NOMO-1 treated with dmso at 0.1 percent for 144 hours (cell line): ENCODE measurements around the gene PTPRD.

Experiments
- DNase-seq: peaks from one replicate; lab custom pipeline; 2025; ENCODE audit not compliant: unreplicated experiment; lab: John Stamatoyannopoulos, UW

Gene PTPRD

DNA sequence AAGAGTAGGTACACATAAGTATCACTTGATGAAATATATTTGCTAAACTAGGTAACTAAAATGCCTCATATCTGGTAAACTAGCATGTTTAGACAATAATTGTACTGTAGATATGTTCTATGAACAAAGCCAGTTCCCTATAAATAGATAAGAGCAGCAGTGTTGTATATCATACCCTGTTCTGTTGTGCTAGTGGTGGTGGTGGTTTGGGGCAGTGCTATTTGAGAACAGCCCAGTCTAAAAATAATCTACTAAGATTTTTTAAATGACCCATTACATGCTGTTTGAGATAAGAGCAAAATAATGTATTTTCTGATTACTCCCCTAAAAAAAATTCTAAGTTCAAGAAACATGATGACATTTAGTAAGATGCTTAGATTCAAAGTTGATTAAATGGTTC, 1984.0 kb downstream of the PTPRD start:
- DNase-seq, result no peak

DNA sequence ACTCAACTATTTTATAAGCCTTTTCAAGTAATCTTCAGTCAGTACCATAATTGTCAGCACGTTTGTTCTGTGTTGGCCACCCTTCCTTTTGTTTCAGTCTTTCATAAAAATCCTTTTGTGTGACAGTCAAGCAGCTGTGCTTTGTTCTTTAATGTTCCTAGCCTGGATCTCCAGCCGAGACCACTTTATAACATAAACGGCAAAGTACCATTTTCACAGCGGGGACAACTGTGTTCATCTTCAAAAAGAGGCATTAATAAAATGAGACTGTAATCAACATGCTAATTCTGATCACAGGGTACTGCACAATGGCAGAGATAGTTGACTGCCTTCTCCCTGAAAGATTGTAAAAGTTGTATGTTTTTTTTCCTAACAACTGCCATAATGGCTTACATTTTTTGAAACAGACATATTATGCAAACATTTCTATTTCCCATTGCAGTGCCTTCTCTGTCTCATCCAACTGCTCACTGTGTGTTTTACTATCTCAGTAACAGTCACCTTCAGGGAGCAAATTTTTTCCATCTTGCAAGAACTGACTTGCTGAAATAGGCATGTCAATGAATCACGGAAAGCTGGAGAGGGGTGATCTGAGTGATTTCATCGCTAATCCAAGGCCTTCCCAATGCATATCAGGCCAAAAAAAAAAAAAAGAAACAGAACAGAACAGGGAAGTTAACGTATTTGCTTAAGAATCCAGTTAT, 1984.7 kb downstream of the PTPRD start:
- DNase-seq, result no peak

DNA sequence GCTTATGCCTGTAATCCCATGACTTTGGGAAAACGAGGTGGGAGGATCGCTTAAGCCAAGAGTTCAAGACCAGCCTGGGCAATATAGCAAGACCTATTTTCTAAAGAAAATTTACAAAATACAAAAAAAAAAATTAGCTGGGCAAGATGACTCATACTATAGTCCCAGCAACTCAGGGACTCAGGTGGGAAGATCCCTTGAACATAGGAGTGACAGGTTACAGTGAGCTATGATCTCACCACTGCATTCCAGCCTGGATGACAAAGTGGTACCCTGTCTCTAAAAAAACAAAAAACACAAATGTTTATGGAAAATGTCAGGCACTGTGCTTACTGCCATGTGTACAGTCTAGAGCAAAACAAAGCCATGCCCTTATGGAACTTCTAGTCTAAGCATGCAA, 1989.9 kb downstream of the PTPRD start:
- no peak for DNase-seq

DNA sequence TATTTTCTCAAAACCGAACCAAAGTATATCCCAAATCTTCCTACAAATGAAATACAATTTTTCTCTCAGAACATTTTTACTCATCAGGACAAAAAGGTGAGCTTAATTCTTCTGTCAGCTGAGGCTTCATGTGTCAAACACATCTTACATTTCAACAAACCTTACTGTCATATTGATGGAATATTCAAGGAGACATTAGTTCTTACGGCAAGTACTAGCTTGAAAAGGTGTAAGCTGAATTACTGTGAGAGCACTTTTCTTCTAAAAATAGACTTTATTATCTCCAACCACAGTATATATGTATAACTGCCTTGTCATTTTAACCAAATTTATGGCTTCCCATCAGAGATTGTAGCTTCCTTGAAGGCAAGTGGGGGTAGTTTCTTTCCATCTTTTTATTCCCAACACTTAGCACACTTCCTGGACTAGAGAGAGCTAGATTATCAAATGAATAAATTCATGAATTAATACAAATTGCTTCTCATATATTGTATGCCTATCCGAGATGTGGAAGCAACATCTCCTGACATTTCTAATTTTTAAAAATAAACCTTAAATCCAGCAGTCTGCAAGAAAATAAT, 1990.5 kb downstream of the PTPRD start:
- no peak for DNase-seq

DNA sequence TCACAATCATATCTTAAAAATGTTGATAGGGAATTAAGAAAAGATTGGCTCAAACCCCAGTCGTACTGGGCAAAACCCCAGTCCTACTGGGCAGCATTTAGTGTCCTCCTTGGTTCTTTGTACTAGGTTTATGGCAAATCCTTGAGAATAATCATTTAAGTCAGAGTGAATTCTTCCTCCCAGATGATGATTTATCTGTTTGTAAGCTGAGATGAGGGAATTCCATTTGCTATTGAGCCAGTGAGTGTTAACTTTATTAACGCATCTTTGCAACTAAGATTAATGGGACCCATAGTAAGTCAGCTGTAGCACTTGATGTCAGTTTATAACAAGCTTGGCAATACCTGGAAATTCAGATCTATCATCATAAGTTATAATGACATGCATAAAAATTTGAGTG, 1991.4 kb downstream of the PTPRD start:
- no peak for DNase-seq

DNA sequence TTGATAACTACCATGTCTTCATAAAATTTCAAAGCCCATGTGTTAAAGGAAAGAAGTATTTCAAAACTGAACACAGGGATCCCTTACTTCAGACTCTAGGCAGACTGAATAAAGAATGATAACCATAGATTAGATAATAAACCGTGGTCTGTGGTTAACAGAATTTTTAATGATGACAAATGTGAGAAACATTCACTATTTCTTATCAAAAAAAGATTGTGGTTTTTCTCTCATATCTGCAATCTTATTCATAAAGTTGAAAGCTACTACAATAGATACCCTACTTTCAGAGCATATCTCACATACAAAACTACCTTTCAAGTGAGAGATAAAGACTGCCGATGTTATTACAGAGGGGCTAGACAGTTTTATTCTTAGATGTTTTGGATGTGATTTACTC, 1996.4 kb downstream of the PTPRD start:
- no peak for DNase-seq

DNA sequence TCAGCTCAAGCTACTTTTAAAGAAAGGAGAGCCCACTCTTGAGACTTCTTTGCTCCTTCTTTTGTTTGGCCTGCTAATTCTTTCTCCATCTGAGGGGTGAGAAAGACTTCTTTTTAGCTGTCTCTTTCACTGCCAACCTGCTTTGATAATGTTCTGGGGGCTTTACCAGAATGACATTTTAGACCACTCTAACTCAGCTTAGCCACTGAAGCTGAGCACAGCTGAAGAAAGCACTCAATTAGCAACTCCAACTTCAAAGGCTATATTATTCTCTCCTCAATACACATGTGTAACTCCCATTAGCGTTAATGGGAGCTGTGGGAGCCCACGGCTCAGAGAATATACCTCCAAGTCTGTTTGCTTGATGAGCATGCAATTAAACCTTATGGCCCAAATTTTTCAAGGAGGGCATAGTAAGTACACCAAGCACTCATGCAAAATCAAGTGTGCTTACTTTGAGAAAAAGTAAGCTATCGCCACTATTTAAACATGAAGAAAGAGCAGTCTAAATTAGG, 1997.8 kb downstream of the PTPRD start:
- DNase-seq, result no peak

DNA sequence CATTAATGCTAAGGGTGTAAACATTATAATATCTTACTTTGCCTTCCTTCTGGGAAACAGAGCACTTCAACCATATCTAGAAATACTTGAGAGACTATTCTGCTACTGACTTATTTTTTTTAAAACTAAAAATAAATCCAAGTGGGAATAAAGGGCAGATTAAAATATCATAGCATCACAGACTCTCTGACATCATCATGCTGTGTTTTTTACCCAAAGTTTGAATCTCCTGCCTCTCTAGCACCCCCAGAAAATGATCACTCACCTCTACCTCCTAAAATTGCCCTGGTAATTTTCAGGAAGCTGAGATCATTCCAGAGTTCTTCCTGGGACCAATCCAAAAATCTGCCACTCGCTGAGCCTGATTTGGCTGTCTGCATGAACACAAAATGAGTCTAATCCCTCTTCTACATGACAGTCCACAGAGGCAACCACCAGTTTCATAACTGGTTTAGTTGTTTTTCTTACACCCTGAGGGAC, 1999.4 kb downstream of the PTPRD start:
- DNase-seq, result no peak

DNA sequence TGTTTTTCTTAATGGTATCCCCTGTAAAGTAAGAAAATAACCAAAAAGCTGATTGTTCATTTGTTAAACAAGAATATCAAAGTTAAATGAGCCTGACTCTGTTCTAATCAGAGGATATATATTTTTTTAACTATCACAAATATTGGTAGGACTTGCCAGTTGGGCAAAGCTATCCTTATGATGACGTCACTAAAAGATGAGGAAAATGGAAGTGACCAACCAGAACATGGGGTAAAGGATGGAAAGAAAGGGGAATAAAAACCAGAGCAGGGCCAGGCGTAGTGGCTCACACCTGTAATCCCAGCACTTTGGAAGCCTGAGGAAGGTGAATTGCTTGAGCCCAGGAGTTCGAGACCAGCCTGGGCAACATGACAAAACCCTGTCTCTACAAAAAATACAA, 2001.6 kb downstream of the PTPRD start:
- DNase-seq, result no peak

DNA sequence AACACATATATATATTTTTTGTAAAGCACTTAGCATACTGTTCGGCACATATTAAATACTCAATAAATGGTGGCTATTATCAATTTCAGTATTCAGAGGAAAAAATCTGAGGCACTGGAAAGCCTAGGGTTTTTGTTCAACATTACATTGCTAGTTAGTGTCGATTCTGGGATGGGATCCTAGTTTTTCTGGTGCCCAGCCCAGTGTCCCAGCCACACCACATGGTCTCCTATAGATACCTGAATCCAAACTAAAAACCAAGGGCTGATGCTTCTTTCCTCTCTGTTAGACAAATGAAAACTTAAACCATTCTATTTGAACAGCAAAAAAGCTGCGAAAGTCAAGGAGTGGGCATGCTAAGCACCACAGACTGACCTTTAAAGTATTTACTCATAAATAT, 2002.5 kb downstream of the PTPRD start:
- no peak for DNase-seq

DNA sequence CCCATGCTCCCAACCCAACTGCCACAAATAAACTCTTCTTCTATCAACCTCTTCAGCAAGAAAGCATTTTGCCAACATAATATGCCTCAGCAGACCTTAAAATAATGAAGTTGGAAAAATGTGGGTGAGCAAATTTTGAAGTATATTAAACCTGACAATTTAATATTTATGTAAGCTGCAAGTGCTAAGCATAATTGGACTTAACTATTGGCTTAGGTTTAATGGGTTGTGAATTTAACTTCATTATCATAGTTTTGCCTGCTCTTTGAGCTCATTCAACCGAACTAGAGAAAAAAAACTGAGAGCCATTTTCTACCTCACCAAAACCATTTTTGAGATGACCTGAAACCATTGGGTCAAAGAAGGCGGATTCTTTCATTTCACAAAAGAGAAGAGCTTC, 2007.7 kb downstream of the PTPRD start:
- DNase-seq, result no peak

DNA sequence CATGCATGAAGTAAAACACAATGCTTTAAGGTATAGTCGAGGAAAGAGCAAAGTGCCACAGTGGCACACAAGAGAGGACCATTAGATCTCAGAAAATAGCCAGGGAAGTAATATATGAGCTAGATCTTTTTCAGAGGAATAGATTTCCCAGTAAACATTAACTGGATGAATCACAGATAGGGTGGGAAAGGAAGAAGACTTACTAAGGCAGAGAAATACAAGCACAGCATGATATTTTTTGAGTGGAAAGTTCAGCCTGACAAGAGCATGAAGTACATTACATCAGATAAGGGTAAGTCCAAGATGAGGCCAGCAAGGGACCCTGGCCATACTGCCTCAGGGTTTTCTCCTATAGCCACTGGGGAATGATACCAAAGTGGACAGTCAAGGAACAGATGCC, 2008.6 kb downstream of the PTPRD start:
- DNase-seq, result no peak

DNA sequence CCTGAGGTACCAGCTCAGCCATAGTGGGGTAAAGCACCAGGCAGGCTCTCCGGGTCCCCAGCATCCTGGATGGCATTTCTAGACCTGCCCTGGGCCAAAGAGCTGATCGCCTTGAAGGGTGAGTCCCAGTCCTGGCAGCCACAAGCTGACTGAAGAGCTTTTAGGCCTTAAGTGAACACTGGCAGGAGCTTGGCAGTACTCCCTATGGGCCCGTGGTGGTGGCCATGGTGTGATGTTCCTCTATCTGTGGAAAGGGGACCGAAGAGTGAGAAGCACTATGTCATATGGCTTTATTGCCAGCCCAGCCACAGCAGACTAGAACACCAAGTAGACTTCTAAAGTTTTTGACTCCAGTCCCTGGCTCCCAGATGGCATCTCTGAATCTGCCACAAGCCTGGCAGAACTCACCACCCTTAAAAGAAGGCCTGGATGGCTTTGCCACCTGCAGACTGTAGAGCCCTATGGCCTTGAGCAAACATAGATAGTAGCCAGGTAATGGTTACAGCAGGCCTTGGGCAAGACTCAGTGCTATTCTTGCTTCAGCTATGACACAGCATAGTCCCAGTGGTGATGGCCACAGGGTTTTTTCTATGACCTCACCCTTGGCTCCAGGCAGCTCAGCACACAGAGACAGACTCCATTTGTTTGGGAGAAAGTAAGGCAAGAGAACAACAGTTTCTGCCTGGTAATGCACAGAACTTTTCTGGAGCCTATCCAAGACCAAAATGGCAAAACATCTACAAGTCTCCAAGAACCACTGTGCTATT, 2011.7 kb downstream of the PTPRD start:
- no peak for DNase-seq

DNA sequence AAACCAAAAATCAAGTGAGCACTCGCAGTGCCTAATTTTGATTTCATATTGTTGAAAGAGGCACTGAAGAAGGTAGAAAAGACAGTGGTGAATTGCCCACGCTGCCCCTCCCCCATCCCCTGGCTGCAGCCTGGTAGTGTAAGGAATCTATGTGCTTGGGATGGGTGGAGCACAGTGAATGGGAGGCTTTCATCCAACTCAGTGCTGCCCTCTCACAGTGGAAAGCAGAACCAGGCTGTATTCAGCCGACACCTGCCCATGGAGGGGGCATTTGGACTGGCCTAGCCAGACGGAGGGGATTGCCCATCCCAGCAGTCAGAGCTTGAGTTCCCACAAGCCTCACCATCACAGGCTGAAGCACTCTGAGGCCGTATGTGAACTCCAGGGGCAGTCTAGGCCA, 2012.9 kb downstream of the PTPRD start:
- DNase-seq, result no peak

DNA sequence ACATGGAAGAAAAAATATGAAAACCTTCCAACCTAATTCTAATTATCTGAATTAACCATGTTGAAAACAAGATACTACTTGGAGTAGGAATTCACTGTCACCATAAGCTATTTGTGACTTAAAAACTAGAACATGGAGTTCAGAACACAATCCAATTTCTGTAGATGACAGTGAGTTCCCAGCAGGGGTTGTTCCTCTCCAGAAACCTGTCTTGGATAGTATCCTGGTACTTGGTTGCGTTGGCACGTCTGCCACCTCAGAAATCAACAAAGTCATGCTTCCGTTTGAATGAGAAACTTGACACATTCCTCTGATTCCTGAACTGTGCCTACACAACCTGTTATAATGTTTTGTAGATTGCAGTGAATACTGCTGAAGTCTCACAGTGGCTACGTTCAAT, 2023.3 kb downstream of the PTPRD start:
- DNase-seq, result no peak

DNA sequence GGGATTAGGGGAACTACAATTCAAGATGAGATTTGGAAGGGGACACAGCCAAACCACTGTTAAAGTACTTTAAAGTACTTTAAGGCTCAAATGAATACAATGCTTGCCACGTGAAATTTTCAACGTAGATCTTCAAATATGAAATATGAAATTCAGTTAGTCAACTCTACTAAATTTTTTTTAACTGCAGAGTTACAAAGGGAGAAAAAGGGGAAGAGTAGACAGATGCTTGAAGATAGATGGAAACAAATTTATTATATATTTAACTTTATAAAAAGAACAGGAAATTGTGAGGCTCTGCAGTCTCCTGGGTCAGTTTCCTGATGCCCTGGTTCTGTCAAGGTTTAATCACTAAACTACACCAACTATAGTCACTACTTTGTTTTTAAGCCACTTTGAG, 2027.8 kb downstream of the PTPRD start:
- DNase-seq, result no peak

DNA sequence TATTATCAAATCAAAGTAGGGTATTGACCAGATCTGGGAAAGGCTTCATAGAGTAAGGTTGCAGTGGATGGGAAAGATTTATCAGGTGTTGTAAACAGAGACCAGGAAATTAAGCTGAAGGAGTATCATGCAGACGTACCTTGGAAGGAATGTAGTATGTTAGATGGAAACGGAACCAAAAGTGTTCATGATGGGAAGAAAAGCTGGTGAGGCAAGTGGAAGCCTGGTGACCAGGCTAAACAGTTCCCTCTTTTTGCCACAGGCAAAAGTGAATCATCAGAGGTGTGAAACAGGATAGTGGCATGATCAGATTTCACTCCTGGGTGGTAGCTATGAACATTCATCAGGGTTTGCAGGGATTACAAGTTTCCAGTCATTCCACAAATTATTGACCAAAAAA, 2033.1 kb downstream of the PTPRD start:
- no peak for DNase-seq

DNA sequence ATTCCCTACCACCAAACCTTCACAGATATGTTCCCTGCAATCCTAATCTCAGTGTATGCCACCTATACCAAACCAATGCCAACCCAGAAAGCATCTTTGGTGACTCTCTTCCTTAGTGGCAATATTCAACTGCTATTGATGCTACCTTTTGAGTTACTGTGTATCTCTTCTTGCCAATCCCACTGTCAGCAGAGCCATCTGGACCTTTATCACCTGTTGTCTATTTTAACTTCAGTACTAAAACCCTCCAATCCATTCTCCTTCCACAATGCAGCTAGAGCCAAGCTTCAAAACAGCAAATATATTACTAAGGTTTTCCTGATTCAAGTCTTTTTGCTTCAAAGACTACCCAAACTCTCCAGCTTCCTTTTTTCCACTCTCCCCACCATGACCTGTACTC, 2036.1 kb downstream of the PTPRD start:
- DNase-seq, result no peak

DNA sequence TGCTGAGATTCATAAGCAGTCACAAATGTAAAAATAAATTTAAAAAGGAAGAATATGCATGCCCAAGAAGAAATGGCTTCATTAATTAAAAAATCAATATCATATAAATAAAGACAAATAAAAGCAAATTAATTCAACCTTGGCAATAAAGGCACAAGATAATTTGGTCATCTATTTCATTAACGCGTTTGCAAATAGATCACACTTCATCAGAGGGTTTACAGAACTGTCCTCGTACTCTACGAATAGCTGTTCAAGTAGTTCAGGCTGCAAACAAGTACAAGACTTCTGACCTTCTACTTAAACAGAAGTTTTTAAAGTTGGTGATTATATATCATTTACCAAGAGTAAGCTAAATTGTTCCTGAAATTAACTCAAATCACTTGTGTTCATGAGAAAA, 2038.0 kb downstream of the PTPRD start:
- no peak for DNase-seq

DNA sequence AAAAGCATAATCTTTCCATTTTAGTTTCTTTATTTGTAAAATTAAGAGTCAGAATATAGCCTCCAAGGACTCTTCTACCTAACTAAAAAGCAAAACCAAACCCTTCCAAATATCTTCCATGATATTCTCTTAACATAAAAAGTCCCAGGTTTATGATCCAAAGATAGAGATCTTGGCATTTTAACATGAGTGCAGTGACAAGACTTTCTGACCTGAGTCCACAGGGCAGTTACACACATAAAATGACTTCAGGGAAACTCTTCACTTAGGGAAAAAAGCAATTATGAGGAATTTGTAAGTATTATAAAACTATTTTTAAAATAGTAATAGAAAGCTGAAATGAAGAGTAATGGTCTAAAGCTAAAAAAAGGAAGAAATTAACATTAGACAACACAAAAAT, 2040.6 kb downstream of the PTPRD start:
- no peak for DNase-seq

DNA sequence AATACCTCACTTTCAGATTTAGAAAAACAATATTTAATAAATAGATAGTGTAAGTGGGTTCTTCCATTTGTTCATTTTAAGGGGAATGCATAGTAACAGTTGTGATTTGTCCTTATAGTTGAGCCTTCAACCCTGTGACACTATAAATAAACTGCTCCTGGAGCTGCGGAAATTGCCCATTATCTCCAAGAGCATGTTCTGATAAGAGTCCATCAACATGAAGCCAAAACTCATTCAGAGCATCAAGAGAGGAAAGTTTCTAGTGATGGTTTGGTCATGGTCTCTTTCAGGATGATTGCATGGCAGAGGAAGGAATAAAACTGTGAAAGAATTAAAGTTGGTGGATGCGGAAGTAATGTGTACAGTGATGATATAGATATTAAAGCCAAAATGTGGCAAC, 2041.2 kb downstream of the PTPRD start:
- no peak for DNase-seq

DNA sequence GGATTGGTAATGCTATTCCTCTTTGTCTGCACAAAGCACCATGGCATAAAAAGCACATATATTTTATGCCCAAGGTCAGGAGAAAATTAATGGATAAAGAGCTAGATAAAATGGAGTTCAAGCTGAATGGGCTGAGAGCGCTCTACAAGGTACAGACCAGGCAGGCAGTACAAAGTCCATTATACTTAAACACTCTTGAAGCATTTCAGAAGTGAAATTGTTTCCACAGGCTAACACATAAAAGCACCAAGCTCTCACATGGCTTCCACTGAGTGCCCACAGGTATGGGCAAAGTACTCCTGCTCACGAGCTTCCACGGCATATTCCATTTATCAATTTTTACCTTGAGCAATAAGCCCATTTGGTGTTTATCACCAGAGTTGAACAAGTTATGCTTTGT, 2042.0 kb downstream of the PTPRD start:
- no peak for DNase-seq
